Endothelial cell (in vitro differentiated cells): ENCODE measurements around the gene WNK2. TPM values are rescaled to one million over a fixed set of nuclear protein-coding genes. Genes with fewer than 3 reads are reported as not detected.

Experiments used
- DNase-seq: peaks from one replicate; pipeline ENCODE4 v3.0.0; 2021; ENCODE audit warnings: low spot score
- H3K27ac Mint-ChIP-seq: one replicate; pipeline ENCODE4 v1.8.0; 2021; ENCODE audit warnings: mixed read lengths, inconsistent platforms; ENCODE audit not compliant: unreplicated experiment
- H3K27me3 Mint-ChIP-seq: one replicate; pipeline ENCODE4 v1.8.0; 2021; ENCODE audit warnings: mild to moderate bottlenecking, moderate library complexity, mixed read lengths, inconsistent platforms; ENCODE audit not compliant: unreplicated experiment
- H3K36me3 Mint-ChIP-seq: one replicate; pipeline ENCODE4 v1.8.0; 2021; ENCODE audit warnings: mild to moderate bottlenecking, low read depth, mixed read lengths, inconsistent platforms; ENCODE audit not compliant: unreplicated experiment
- H3K4me1 Mint-ChIP-seq: one replicate; pipeline ENCODE4 v1.8.0; 2021; ENCODE audit warnings: mild to moderate bottlenecking, mixed read lengths, inconsistent platforms; ENCODE audit not compliant: unreplicated experiment
- H3K4me3 Mint-ChIP-seq: one replicate; pipeline ENCODE4 v1.8.0; 2021; ENCODE audit warnings: mild to moderate bottlenecking, mixed read lengths, inconsistent platforms; ENCODE audit not compliant: unreplicated experiment
- H3K9me3 Mint-ChIP-seq: one replicate; pipeline ENCODE4 v1.8.0; 2021; ENCODE audit warnings: mixed read lengths, inconsistent platforms; ENCODE audit not compliant: unreplicated experiment
- CTCF ChIP-seq: fragments of 200-600 bp; sonication (generic); IDR thresholded peaks from one replicate; pipeline ENCODE4 v1.5.0; 2021; ENCODE audit warnings: antibody characterized with exemption; ENCODE audit not compliant: unreplicated experiment
- total RNA-seq: library from RNA; stranded (reverse); fragmentation: NEBNext Ultra II Directional; extraction: Animal tissue kit (Norgen Biotek cat#: 25700); gene quantifications from one replicate; pipeline ENCODE4 v1.2.1, GENCODE V29; 2021; ENCODE audit not compliant: unreplicated experiment

The WNK2 gene
- total RNA-seq, 1 donor from 2014 or later, result 0.82 TPM

- no peaks in the 10 kb centered on the region for H3K36me3 Mint-ChIP-seq
- no peaks in the 10 kb centered on the region for H3K4me1 Mint-ChIP-seq
- no peak overlapping the region for H3K4me3 Mint-ChIP-seq
- peaks cover 4% of the 10 kb centered on the region for H3K27me3 Mint-ChIP-seq
- DNase-seq, result no peak
- H3K9me3 Mint-ChIP-seq, result no peaks in the 10 kb centered on the region
- no peak for TF ChIP-seq CTCF
- H3K27ac Mint-ChIP-seq, result no peak overlapping the region
Measured at GRCh38 chr9:93263334-93264229, 79.6 kb downstream of the WNK2 start.

GRCh38 chr9:93264338-93265125 lies 80.6 kb downstream of the WNK2 start:
- H3K9me3 Mint-ChIP-seq, result no peaks in the 10 kb centered on the region
- H3K27ac Mint-ChIP-seq, result no peak overlapping the region
- DNase-seq, result no peak
- TF ChIP-seq CTCF, result no peak
- no peaks in the 10 kb centered on the region for H3K4me1 Mint-ChIP-seq
- H3K36me3 Mint-ChIP-seq, result no peaks in the 10 kb centered on the region
- H3K27me3 Mint-ChIP-seq, result peaks cover 1% of the 10 kb centered on the region
- H3K4me3 Mint-ChIP-seq, result no peak overlapping the region

GRCh38 chr9:93265301-93265971 lies 81.5 kb downstream of the WNK2 start:
- no peak for DNase-seq
- no peaks in the 10 kb centered on the region for H3K9me3 Mint-ChIP-seq
- no peaks in the 10 kb centered on the region for H3K36me3 Mint-ChIP-seq
- H3K4me1 Mint-ChIP-seq, result no peaks in the 10 kb centered on the region
- H3K27me3 Mint-ChIP-seq, result no peaks in the 10 kb centered on the region
- TF ChIP-seq CTCF, result no peak
- no peak overlapping the region for H3K4me3 Mint-ChIP-seq
- no peak overlapping the region for H3K27ac Mint-ChIP-seq

- DNase-seq, result no peak
- no peak overlapping the region for H3K27ac Mint-ChIP-seq
- no peaks in the 10 kb centered on the region for H3K27me3 Mint-ChIP-seq
- H3K36me3 Mint-ChIP-seq, result no peaks in the 10 kb centered on the region
- no peaks in the 10 kb centered on the region for H3K9me3 Mint-ChIP-seq
- H3K4me1 Mint-ChIP-seq, result no peaks in the 10 kb centered on the region
- H3K4me3 Mint-ChIP-seq, result no peak overlapping the region
- no peak for TF ChIP-seq CTCF
Measured at GRCh38 chr9:93265972-93266371, 82.0 kb downstream of the WNK2 start.
